Measurements from ENCODE around the gene CACNA2D2. TPM values are rescaled to one million over a fixed set of nuclear protein-coding genes. Genes with fewer than 3 reads are reported as not detected.

CACNA2D2 gene
- total RNA-seq, 1 experiment from 2014 or later, result 0.03 TPM

DNA sequence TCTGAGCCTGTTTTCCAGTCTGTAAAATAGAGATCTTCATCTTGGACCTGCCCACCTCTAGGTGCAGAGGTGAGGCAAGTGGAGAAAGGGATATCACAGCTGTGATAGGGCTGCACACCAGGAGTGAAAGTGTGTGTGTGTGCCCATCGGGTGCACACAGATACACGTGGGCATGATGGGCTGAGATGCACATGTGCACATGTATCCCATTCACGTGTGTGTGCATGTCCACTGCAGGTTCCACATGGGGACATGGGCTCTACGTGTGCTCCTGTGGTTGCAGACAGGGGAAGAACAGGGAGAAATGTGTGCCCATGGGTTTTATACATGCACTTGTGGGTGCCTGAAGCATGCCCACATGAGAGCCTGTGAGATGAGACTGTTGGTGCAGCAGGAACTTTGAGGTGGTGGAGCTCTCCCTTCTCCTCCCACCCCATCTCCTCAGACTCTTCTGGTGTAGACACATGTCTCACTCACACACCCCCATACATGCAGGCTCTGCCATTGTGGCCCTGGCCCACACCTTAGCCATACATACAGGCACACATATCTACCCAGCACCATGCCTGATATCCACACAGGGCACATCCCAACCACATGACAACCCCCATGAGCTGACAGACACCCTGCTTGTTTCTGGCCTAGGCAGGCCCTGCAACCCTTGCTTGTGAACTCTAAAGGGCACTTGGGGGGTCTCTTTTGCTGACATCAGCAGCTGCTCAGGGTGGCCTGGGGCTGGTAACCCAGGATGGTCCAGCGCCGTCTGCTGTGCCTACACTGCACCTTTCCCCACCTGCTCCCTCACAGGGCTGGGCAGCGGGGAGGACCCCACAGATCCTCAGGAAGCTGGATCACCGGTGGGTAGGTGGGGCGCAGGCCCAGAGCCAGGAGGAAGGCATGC, 86.4 kb downstream of the CACNA2D2 start:
- no peak for DNase-seq (ENCODE audit: low read depth)
- in situ Hi-C loops (cut with HindIII; ENCODE audit: low pct_unique_long_range_greater_than_20kb, low sequenced_read_pairs), result no loop called here

DNA sequence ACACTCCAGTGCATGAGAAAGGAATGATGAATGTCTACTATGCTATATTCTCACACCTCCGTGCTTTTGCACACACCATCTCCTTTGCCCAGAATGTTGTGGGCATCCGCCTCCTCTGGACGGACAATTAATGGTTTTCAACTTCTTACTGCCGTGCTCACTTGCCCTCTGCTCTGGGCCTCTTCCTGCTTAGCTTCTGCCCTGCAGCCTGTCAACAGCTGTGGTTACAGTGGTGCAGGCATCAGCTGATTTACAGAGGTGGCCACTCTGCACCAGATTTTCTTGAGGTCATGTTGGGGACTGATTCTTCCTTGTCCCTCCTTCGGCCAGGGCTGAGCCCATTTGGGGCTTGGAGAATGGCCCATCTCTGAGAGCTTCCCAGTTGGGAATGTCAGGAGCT, 87.6 kb downstream of the CACNA2D2 start:
- DNase-seq (ENCODE audit: low read depth), result no peak
- in situ Hi-C loops (cut with HindIII; ENCODE audit: low pct_unique_long_range_greater_than_20kb, low sequenced_read_pairs), result no loop called here

DNA sequence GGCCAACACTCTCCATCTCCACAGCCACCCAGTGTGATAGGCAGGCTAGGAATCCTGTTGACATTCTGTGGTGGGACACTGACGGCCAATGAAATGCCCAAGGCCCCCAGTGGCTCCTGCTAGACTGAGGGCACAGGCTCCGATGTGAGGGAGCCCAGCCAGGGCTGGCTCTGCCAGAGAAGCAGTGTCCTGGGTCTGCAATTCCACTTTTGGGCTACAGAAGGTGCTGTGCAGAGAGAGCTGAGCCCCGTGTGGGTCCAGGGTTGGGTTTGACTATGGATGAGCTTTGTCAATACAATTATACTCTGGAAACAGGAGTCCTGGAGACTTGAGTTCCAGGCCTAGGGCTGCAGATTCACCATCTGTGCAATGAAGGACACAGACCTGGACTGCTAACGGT, 88.4 kb downstream of the CACNA2D2 start:
- DNase-seq (ENCODE audit: low read depth), result no peak
- in situ Hi-C loops (cut with HindIII; ENCODE audit: low pct_unique_long_range_greater_than_20kb, low sequenced_read_pairs), result no loop called here

DNA sequence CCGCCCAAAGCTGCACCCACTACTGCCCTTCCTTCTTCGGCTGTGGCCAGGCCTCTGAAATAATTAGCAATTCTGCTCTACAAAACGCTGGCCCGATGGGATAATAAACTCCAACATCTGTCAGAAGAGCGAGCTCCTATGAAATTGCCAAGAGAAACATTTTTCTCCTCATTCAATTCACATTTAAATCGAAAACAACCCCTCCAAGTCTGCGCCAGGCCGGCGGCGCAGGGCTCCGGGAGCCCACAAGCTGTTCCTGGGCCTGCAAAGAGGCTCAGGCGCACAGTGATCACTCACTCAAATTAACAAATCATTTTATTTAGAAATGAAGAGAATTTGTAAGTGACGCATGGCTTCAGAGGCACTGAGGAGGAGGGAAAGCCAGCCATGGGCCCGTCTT, 88.8 kb downstream of the CACNA2D2 start:
- DNase-seq (ENCODE audit: low read depth), result no peak
- in situ Hi-C loops (cut with HindIII; ENCODE audit: low pct_unique_long_range_greater_than_20kb, low sequenced_read_pairs), result no loop called here

DNA sequence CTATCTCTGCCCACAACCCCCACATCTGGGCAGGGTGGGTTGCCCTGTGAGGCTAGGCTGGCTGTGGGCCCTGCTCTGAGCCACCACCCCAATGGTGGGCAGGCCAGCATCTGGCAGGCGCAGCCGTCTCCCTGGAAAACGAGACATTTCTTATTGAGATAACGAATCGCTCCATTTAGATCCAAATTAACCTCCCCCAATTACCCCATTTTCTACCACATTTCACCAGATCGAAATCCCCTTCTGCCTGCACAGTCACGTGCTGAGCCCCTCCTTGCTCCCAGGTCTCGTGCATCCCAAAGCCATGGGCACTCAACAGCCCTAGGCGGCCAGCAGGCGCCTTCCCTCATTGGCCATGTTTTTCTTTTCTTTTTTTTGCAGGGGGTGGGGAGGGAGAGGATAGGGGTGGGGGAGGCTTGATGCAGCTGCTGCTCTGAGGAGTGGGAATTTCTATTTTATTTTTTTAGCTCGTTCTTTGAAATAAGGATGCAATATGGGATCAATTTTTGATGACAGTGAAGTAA, 91.1 kb downstream of the CACNA2D2 start:
- in situ Hi-C loops (cut with HindIII; ENCODE audit: low pct_unique_long_range_greater_than_20kb, low sequenced_read_pairs), result no loop called here

DNA sequence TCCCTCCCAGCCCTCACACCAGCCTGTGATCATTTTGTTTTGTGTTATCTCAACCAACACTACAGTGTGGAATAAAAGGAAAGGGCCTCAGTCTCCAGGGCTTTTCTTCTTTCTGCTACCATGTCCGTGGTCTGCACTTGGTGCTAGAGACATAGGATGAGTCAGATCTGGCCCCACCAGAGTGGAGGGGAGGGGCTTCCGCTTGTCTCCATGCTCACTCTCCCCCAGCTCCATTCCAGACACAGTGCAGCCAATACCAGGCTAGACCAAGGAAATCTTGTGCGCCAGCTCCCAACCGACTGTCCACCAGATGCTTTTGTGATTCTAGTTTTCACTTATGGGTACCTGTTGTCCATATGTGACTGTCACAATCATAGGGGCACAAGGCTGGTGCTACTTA, 92.2 kb downstream of the CACNA2D2 start:
- no peak for DNase-seq (ENCODE audit: low read depth)
- in situ Hi-C loops (cut with HindIII; ENCODE audit: low pct_unique_long_range_greater_than_20kb, low sequenced_read_pairs), result no loop called here

More for the DNA sequence above, 91.1 kb downstream of the CACNA2D2 start:
- no peak for DNase-seq (ENCODE audit: low read depth)

DNA sequence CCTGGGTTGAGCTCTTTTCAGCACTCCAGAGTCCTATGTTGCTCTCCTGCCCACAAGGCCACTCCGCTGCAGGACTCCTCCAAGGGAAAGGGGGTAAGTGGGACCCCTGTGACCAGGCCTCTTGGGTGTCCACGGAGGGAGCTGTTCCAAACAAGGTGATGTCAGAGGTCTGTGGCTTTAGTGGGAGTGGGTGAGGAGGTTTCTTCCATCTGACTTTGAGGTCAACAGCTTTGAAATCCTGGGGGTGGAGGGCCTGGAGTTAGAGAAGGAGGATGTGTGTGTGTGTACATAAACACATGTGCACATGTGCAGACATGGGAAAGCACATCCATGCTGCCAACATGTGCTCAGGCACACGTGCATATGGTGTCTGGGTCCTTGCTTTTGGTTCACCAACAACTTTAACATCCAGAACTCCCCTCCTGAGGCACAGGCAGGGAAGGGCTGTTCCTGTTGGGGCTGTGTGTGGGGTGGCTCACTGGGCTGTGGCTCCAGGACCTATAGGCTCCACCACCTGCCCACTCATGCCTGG, 92.8 kb downstream of the CACNA2D2 start:
- no peak for DNase-seq (ENCODE audit: low read depth)
- in situ Hi-C loops (cut with HindIII; ENCODE audit: low pct_unique_long_range_greater_than_20kb, low sequenced_read_pairs), result no loop called here

DNA sequence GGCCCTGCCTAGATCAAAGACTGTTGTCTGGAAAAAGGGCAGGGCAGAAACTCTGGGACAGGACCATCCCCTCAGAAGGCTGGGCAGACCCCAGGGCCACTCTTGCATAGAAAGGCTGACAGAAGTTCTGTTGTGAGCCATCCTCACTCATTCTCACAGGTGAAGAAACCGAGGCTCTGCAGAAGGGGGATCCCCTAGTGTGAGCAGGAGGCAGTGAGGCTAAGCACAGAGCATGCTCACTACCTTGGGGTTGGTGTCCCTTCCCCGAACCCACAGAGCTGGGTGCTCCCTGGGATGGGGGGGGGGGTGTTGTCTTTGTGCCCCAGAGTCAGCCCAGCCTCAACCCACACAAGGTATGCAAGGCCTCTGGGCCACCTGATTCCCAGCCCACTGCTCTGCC, 93.2 kb downstream of the CACNA2D2 start:
- in situ Hi-C loops (cut with HindIII; ENCODE audit: low pct_unique_long_range_greater_than_20kb, low sequenced_read_pairs), result no loop called here
- DNase-seq (ENCODE audit: low read depth), result no peak

DNA sequence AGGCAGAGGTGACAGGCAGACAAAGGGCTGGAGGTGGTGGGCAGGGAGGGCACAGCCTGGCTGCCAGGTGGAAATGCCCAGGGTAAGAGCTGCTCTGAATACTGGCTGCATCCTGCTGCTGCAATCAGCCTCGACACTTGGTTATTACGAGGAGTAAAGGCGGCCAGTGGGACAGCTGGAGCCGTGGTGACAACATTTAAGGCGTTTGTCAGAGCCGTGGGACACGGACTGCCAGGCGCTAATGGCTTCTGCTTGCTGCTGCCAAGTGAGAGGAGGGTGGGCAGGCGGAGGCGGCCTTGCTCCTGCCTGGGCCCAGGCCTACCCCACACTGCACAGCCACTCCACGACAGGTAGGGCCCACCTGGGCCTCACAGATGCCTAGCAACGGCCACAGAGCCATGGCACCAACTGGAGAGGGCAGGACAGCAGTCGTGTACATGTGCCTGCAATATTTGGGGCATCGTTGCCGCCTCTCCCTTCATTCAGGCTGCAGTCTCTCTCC, 94.9 kb downstream of the CACNA2D2 start:
- no peak for DNase-seq (ENCODE audit: low read depth)
- in situ Hi-C loops (cut with HindIII; ENCODE audit: low pct_unique_long_range_greater_than_20kb, low sequenced_read_pairs), result no loop called here

DNA sequence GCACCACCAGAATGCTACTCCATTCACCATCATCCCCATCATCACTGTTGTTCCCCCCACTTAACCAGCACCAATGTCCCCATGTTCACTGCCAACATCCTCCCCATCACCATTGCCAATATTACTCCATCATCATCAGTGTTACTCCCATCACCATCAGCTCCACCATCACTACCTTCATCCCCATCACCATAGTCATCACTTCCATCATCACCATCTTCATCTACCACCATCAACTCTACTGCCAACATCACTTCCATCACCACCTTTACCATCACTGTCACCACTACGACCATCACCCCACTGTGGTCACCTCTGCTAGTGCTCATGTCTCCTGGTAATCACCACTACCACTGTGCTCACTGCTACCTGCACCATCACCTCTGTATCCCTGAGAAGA, 96.9 kb downstream of the CACNA2D2 start:
- no peak for DNase-seq (ENCODE audit: low read depth)
- in situ Hi-C loops (cut with HindIII; ENCODE audit: low pct_unique_long_range_greater_than_20kb, low sequenced_read_pairs), result no loop called here

DNA sequence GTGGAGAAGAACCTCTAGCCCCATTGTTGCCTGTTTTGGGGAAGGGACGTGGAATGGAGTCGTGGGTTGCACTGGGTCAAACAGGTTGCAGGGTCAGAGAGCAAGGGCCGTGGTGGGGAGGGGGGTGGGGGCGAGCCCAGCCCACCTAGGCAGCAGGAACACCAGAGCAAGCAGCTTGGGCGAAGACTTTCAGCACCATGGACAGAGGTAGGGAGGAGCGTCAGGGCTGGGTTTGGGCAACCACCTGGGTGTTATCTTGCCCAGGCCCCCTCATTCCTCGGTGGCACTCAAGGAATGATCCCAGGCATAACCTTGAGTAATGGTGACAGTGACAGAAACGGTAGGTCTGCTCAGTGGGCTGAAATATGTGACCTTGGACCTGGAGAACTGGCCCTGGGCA, 98.2 kb downstream of the CACNA2D2 start:
- in situ Hi-C loops (cut with HindIII; ENCODE audit: low pct_unique_long_range_greater_than_20kb, low sequenced_read_pairs), result no loop called here
- peak; percentile 10 for DNase-seq (ENCODE audit: low read depth)

DNA sequence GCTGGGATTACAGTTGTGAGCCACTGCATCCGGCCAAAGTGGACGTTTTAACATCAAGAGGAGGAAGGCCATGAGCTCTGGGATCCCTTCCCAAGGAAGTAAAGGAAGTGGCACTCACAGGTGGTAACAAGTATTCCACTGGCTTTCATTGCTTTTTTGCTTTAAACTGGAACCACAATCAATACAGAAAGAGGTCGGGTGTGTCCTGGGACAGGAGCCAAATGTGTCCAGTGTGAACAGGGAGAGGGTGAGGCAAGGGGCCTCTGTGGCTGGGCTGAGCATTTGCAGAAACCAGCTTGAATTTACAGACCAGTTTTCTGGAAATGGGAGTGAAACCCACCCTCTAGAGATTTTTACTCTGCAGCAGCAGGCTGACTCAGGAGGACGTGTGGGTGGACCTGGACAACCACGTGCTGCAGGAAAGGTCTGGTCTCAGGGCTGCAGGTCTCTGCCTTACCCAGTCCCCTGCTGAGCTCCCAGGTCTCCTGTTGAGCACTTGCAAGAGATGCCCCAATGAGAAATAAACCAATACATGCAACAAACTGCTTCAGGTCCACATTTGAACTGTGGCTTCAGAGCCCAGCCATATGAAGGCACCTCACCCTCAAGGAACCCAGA, 101.3 kb downstream of the CACNA2D2 start:
- no peak for DNase-seq (ENCODE audit: low read depth)
- in situ Hi-C loops (cut with HindIII; ENCODE audit: low pct_unique_long_range_greater_than_20kb, low sequenced_read_pairs), result no loop called here

DNA sequence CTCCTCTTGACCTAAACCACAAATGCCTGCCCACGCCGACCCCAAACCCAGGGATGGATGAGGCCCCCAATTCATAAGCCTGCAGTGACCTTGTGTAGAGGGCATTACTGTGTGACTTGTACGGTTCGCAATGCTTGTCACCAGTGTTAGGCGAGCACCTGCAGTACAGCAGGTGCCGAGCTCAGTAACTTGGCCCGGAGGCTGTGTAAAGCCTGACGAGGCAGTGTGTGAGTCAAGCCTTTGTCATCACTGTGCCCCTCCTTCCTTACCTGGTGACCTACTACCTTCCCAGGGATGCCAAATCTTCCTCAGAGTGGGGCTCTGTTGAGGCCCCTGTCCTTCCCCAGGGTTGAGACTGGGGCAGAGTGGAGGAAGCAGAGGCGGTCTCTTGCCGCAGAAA, 106.9 kb downstream of the CACNA2D2 start:
- in situ Hi-C loops (cut with HindIII; ENCODE audit: low pct_unique_long_range_greater_than_20kb, low sequenced_read_pairs), result no loop called here
- no peak for DNase-seq (ENCODE audit: low read depth)

DNA sequence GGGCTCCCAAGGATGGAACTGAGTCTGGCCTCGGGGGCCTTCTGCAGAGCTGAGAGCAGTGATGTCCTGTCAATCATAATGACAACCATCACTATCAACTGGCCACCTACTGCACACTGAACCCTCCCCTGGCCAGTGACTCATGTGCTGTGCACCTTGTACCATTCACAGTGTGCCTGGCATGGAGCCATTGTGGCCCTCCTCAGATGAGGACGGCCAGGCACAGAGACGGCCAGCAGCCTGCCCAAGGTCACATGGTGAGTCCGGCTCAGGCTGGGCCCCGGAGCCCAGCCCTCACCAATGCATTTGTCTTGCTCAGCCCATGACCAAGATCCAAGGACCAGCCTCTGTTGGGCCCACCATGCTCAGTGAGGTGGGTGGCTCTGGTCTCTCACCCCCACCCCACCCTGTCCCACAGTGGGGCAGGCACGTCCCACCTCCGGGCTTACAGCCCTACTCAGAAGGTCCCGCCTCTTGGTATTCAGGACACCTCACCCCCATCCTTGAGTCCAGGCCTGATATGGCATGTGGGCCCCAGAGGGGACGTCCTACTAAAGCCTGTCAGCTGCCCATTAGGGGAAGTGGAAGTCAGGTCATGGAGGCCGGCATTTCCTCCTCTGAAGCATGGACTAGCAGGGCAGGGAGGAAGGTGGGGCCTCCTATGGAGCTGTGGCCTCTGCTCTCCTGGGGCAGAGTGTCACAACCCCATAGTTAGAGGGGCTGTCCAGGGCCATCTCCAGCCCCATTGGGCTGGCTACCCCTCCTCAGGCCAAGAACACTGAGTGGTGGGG, 108.2 kb downstream of the CACNA2D2 start:
- no peak for DNase-seq (ENCODE audit: low read depth)
- in situ Hi-C loops (cut with HindIII; ENCODE audit: low pct_unique_long_range_greater_than_20kb, low sequenced_read_pairs), result no loop called here

DNA sequence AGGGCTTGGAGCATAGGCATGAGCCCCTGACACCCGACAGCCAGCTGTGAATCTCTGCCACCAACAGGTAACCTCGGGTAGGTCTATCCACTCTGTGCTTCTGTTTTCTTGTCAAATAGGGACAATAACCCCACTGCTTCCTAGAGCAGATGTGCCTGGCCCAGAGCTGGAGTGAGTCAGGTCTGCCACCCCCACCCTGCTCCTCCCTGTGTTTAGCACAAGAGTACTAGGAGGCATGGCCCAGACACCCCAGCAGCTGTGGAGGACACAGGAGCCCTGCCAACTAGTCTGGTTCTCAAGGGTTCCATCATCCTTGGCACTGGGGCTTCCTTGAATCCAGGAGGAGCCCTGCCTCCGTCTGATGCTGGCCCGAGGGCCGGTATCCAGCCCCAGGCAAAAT, 110.4 kb downstream of the CACNA2D2 start:
- DNase-seq (ENCODE audit: low read depth), result no peak
- in situ Hi-C loops (cut with HindIII; ENCODE audit: low pct_unique_long_range_greater_than_20kb, low sequenced_read_pairs), result no loop called here

DNA sequence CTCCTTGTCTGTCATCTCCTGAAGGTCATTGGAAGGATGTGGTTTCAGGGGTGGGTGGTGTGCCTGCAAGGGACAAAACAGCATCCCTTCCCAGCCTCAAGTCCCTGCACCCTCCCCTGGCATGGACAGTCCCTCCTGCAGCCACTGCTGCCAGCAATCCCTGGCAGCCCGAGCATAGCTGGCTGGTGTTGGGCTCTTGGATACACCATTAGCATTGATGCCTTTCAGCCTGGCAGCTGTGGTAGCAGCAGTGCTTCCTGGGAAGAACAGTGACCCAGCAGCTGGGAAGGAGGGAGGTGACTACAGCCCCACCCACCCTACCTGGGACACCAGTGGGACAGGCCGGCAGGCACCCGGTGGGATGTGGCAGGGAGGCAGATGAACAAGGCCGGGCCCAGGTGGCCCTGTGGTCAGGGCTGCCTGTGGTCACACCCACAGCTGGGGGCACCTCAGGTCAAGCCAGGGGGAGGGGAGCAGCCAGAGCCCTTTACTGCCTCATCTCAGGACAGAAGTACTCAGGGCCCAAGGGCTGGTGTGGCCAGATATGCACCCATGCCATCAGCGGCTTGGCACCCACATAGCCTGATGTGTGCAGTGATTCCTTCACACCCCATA, 111.2 kb downstream of the CACNA2D2 start:
- no peak for DNase-seq (ENCODE audit: low read depth)
- in situ Hi-C loops (cut with HindIII; ENCODE audit: low pct_unique_long_range_greater_than_20kb, low sequenced_read_pairs), result no loop called here

DNA sequence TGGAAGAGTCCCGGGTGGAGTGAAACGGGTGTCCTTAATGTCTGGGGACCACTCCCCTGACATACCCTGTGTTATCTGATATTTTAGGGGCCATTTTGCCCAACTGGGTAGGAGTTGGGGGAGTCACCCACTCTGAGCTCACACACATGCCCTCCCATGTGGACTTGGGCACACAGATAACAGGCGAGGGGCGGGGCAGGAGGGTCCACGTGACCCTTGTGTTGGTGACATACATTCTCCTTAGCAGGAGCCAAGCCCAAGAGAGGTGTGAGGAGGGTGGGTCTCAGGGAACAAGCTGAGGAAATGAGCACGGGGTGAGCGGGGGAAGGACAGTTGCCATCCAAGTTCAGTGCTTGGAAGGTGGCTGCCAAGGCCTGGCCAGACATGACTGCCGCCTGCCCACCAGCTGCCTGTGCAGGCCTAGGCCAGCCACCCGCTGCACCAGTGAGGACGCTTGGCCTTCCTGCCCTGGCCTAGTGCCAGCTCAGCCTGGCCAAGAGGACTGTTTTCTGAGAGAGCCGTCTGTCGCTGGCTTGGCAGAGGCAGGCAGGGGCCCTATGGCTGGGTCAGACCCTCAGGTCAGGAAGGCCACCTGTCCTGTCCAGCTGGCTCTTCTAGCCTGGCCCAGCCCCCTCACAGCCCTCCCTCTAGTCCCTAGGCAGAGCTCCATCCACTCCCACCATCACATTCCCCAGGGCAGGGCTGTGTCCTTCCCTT, 112.8 kb downstream of the CACNA2D2 start:
- in situ Hi-C loops (cut with HindIII; ENCODE audit: low pct_unique_long_range_greater_than_20kb, low sequenced_read_pairs), result no loop called here
- no peak for DNase-seq (ENCODE audit: low read depth)

DNA sequence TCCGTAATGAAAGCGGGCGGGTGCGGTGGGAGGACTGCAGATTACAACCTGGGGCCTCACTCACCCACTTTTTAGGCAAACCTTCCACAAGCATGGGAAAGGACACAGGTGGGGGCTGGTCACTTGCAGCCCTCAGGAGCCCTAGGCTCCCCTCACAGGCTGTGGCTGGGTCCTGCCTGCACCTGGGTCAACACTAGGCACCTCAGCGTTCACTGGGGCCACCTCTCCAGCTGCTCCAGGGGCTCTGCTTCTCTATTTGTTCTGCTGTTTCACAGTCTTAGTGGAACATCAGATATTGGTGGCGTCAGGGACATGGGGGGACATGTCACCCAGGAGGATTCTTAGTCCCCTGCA, 114.0 kb downstream of the CACNA2D2 start:
- DNase-seq (ENCODE audit: low read depth), result no peak
- in situ Hi-C loops (cut with HindIII; ENCODE audit: low pct_unique_long_range_greater_than_20kb, low sequenced_read_pairs), result no loop called here
